Duodenal mucosa (tissue), 2 donors: ENCODE data around the gene SHISAL2A.

Experiments
- H3K27ac ChIP-seq: one replicate; pipeline ENCODE4 v1.7.0; 2013; ENCODE audit warnings: low read depth, low read length
- H3K27me3 ChIP-seq, 2 donors: one replicate each; pipeline ENCODE4 v1.7.0; 2013; ENCODE audit warnings: low read length in 2 of 2, control low read depth in 1 of 2; ENCODE audit not compliant: insufficient read depth in 2 of 2, control insufficient read depth in 1 of 2
- H3K36me3 ChIP-seq, 2 donors: one replicate each; pipeline ENCODE4 v1.7.0; 2013; ENCODE audit warnings: low read length in 2 of 2, control low read depth in 1 of 2; ENCODE audit not compliant: insufficient read depth in 2 of 2, control insufficient read depth in 1 of 2
- H3K4me1 ChIP-seq, 2 donors: one replicate each; pipeline ENCODE4 v1.7.0; 2013; ENCODE audit warnings: low read length in 2 of 2, control low read depth in 1 of 2; ENCODE audit not compliant: insufficient read depth in 2 of 2, control insufficient read depth in 1 of 2
- H3K4me3 ChIP-seq, 2 donors: one replicate each; pipeline ENCODE4 v1.7.0; 2013; ENCODE audit warnings: low read length in 2 of 2, low read depth in 1 of 2
- H3K9ac ChIP-seq, 2 donors: one replicate each; pipeline ENCODE4 v1.7.0; 2013; ENCODE audit warnings: low read length in 2 of 2, low read depth in 1 of 2
- H3K9me3 ChIP-seq, 2 donors: one replicate each; pipeline ENCODE4 v1.7.0; 2013; ENCODE audit warnings: low read length in 2 of 2, control low read depth in 1 of 2; ENCODE audit not compliant: control insufficient read depth in 1 of 2

Gene SHISAL2A

GRCh38 chr1:52657702-52658101 lies 24.7 kb downstream of the SHISAL2A start:
- H3K27ac ChIP-seq: no peak overlapping the region
- H3K9ac ChIP-seq: no peak overlapping the region
- H3K4me3 ChIP-seq: no peak overlapping the region
- no peaks in the 10 kb centered on the region for H3K9me3 ChIP-seq
- H3K27me3 ChIP-seq: no peaks in the 10 kb centered on the region
- no peaks in the 10 kb centered on the region for H3K36me3 ChIP-seq
- H3K4me1 ChIP-seq: no peaks in the 10 kb centered on the region

GRCh38 chr1:52658795-52659194 lies 25.8 kb downstream of the SHISAL2A start:
- no peaks in the 10 kb centered on the region for H3K9me3 ChIP-seq
- H3K27me3 ChIP-seq: no peaks in the 10 kb centered on the region
- H3K4me1 ChIP-seq: no peaks in the 10 kb centered on the region
- no peak overlapping the region for H3K4me3 ChIP-seq
- H3K9ac ChIP-seq: no peak overlapping the region
- no peaks in the 10 kb centered on the region for H3K36me3 ChIP-seq
- no peak overlapping the region for H3K27ac ChIP-seq

GRCh38 chr1:52659356-52659755 lies 26.4 kb downstream of the SHISAL2A start:
- no peak overlapping the region for H3K9ac ChIP-seq
- no peak overlapping the region for H3K27ac ChIP-seq

GRCh38 chr1:52659851-52660596 lies 27.1 kb downstream of the SHISAL2A start:
- no peaks in the 10 kb centered on the region for H3K9me3 ChIP-seq
- H3K9ac ChIP-seq: no peak overlapping the region
- H3K36me3 ChIP-seq: no peaks in the 10 kb centered on the region
- H3K4me1 ChIP-seq: no peaks in the 10 kb centered on the region
- H3K27me3 ChIP-seq: no peaks in the 10 kb centered on the region
- no peak overlapping the region for H3K4me3 ChIP-seq
- no peak overlapping the region for H3K27ac ChIP-seq

More at GRCh38 chr1:52659356-52659755, 26.4 kb downstream of the SHISAL2A start:
- Histone ChIP-seq H3K4me3 (no peak overlapping the region), H3K27me3 (no peaks in the 10 kb centered on the region), H3K4me1 (no peaks in the 10 kb centered on the region), H3K9me3 (no peaks in the 10 kb centered on the region), H3K36me3 (no peaks in the 10 kb centered on the region)

DNA sequence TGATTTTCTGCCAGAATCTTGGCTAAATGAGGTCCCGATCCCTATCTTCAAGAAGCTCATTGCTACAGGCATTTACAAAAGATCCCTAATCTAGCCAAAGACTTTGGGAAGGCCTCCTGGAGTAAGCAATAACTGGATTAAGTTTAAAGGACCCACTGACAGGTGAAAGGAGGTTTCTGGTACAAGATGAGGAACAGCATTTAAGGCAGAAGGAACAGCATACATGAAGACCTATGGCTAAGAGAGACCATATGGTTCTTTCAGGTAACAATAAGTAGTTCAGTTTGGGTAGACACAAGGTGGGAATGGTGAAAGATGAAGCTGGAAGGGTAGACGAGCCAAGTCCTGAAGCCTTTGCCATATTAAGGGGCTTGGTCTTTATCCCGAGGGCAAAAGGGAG lies 27.8 kb downstream of the SHISAL2A start:
- Histone ChIP-seq H3K27ac (no peak overlapping the region), H3K4me3 (no peak overlapping the region), H3K27me3 (no peaks in the 10 kb centered on the region), H3K9me3 (no peaks in the 10 kb centered on the region), H3K36me3 (no peaks in the 10 kb centered on the region), H3K9ac (no peak overlapping the region), H3K4me1 (no peaks in the 10 kb centered on the region)

DNA sequence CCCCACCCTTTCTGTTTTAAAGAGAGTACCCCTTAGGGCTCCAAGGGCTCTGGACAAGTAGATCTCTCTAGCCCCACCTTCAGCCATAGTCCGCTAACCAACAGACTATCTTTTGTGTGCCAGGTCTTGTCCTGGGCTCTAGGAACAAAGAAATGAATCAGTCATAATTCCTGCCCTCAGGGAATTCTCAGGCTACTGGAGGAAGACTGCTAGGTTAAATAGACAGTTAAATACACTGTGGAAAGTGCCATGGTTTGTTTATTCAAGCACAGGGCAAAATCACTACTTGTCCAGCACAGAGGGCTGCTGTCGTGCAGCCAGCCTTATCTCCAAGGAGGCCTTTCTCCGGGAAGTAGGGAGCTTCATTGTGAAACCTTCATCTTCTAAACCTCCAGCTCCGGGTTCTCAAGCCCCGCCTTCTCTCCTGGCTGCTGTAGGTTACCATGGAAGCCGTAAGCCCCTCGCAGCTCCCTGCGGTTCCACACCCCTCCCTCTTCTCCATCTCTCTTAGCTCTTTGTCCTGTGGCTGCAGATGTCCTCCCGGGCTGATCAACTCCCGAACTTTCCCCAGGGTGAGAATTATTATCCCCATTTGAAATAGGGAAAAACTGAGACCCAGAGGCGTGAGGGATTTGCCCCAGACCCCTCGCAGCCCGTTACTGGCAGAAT lies 29.8 kb downstream of the SHISAL2A start:
- Histone ChIP-seq H3K9ac (no peak overlapping the region), H3K27ac (no peak overlapping the region), H3K4me3 (no peak overlapping the region)

DNA sequence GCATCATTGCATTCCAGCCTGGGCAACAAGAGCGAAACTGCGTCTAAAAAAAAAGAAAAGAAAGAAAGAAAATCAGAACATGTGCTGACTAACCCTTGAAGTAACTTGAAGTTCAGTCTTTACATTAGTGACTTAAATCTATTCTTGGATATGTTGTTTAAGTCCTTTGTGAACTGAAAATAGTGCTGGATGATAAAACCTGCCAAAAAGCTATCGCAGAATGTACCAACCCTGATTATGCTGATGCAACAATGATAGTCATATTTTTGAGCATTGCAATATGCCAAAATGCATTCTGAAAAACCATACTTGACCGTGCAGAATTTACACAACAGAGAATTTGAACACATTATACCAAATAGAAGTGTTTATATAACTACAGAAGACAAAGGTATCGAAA lies 30.7 kb downstream of the SHISAL2A start:
- no peaks in the 10 kb centered on the region for H3K36me3 ChIP-seq
- H3K9ac ChIP-seq: no peak overlapping the region
- H3K9me3 ChIP-seq: no peaks in the 10 kb centered on the region
- no peak overlapping the region for H3K4me3 ChIP-seq
- no peaks in the 10 kb centered on the region for H3K27me3 ChIP-seq
- no peak overlapping the region for H3K27ac ChIP-seq
- no peaks in the 10 kb centered on the region for H3K4me1 ChIP-seq

More for the DNA sequence above, 29.8 kb downstream of the SHISAL2A start:
- H3K9me3 ChIP-seq: no peaks in the 10 kb centered on the region
- no peaks in the 10 kb centered on the region for H3K27me3 ChIP-seq
- H3K4me1 ChIP-seq: no peaks in the 10 kb centered on the region
- H3K36me3 ChIP-seq: no peaks in the 10 kb centered on the region

- Histone ChIP-seq H3K27ac (no peak overlapping the region), H3K36me3 (no peaks in the 10 kb centered on the region), H3K4me1 (no peaks in the 10 kb centered on the region), H3K9ac (no peak overlapping the region), H3K27me3 (no peaks in the 10 kb centered on the region), H3K4me3 (no peak overlapping the region), H3K9me3 (no peaks in the 10 kb centered on the region)
Measured at GRCh38 chr1:52665006-52665941, 32.3 kb downstream of the SHISAL2A start.

GRCh38 chr1:52667290-52667689 lies 34.3 kb downstream of the SHISAL2A start:
- Histone ChIP-seq H3K4me1 (no peaks in the 10 kb centered on the region), H3K9ac (no peak overlapping the region), H3K4me3 (no peak overlapping the region), H3K36me3 (no peaks in the 10 kb centered on the region), H3K27ac (no peak overlapping the region), H3K9me3 (no peaks in the 10 kb centered on the region), H3K27me3 (no peaks in the 10 kb centered on the region)

DNA sequence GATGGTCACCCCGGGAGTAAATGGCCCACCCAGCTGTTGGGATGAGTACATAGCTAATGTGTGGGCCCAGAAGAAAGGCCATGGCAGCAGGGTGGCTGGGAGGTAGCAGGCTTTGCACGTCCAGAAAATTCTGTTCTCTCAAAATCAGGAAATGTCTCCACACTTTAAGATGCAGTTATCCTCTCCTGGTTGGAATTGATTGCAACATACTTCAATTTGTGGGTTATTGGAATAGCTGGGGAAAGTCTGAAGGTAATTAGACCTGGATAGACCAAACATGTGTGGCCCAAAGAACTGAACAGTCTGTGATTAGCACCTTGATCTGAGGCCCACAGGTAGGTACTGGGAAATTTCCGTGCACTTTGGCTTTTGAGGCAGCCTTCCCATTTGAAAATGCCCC lies 35.0 kb downstream of the SHISAL2A start:
- Histone ChIP-seq H3K9me3 (no peaks in the 10 kb centered on the region), H3K4me3 (no peak overlapping the region), H3K36me3 (no peaks in the 10 kb centered on the region), H3K27ac (no peak overlapping the region), H3K4me1 (no peaks in the 10 kb centered on the region), H3K27me3 (no peaks in the 10 kb centered on the region), H3K9ac (no peak overlapping the region)
